Thoracic aorta (tissue), 2 donors: Measurements from ENCODE around the gene ZNF57. TPM values are rescaled to one million over a fixed set of nuclear protein-coding genes. Genes with fewer than 3 reads are reported as not detected.
"Not testable (repeated sequence)": the region's sequence is repeated elsewhere in the genome, so short reads cannot be mapped to it uniquely, and the experiment has no call there.

Experiments used
- ATAC-seq: fragments of 150-250 bp; one replicate; pipeline ENCODE4 v1.8.0; 2017; ENCODE audit warnings: low read depth; ENCODE audit not compliant: insufficient number of reproducible peaks, low FRiP score
- DNase-seq: peaks from one replicate; pipeline ENCODE4 v3.0.0-alpha.2; 2020; ENCODE audit warnings: low spot score
- H3K27ac ChIP-seq, 2 donors: fragments of 200-600 bp; sonication (generic); 1 replicate in 1 of 2; 2 replicates in 1 of 2; pipeline ENCODE4 v1.5.1; 2016; ENCODE audit warnings: mild to moderate bottlenecking in 2 of 2, moderate library complexity in 2 of 2
- H3K27me3 ChIP-seq: fragments of 200-600 bp; sonication (generic); replicated peaks from 2 replicates; pipeline ENCODE4 v1.6.0; 2016; ENCODE audit warnings: mild to moderate bottlenecking; ENCODE audit not compliant: insufficient read depth
- H3K36me3 ChIP-seq: fragments of 200-600 bp; sonication (generic); one replicate; pipeline ENCODE4 v1.5.1; 2016
- H3K4me1 ChIP-seq, 2 donors: fragments of 200-600 bp; sonication (generic); 1 replicate in 1 of 2; 2 replicates in 1 of 2; pipeline versions ENCODE4 v1.5.1 to v1.6.0; 2016; ENCODE audit warnings: low read depth in 2 of 2, mild to moderate bottlenecking in 1 of 2; ENCODE audit not compliant: control insufficient read depth in 1 of 2
- H3K4me3 ChIP-seq: fragments of 200-600 bp; sonication (generic); 2 replicates; pipeline ENCODE4 v1.5.1; 2016; ENCODE audit warnings: mild to moderate bottlenecking
- H3K9me3 ChIP-seq: fragments of 200-600 bp; sonication (generic); 2 replicates; pipeline ENCODE4 v1.5.1; 2016
- total RNA-seq, 2 donors: library from RNA; depleted of rRNA; stranded (reverse); fragments of >200 nt; gene quantifications; one replicate each; pipeline versions ENCODE4 v1.1.0 to v1.2.3, GENCODE V29; 2016
- TF ChIP-seq, protein P1 (sequence below): fragments of 200-600 bp; sonication (generic); IDR thresholded peaks from one replicate; pipeline ENCODE4 v1.5.1; 2019; ENCODE audit warnings: antibody characterized with exemption

ZNF57 gene
- total RNA-seq, 2 donors from 2014 or later: 4.0 to 4.2 TPM

DNA sequence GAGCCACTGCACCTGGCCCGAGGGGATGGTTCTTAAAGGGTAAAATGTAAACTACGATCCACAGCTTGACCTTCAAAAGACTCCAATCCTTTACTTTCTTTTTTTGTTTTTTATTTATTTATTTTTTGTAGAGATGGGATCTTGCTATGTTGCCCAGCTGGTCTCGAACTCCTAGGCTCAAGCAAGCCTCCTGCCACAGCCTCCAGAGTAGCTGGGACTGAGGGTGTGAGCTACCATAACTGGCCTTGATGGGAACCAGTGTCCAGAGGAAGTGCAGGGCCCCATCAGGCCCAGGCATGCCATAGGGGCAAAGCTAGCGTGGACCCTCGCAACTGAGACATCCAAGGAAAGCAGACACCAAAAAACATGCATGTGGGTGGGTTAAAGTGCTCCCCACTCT lies 62.4 kb downstream of the ZNF57 start:
- TF ChIP-seq, protein P1, sequence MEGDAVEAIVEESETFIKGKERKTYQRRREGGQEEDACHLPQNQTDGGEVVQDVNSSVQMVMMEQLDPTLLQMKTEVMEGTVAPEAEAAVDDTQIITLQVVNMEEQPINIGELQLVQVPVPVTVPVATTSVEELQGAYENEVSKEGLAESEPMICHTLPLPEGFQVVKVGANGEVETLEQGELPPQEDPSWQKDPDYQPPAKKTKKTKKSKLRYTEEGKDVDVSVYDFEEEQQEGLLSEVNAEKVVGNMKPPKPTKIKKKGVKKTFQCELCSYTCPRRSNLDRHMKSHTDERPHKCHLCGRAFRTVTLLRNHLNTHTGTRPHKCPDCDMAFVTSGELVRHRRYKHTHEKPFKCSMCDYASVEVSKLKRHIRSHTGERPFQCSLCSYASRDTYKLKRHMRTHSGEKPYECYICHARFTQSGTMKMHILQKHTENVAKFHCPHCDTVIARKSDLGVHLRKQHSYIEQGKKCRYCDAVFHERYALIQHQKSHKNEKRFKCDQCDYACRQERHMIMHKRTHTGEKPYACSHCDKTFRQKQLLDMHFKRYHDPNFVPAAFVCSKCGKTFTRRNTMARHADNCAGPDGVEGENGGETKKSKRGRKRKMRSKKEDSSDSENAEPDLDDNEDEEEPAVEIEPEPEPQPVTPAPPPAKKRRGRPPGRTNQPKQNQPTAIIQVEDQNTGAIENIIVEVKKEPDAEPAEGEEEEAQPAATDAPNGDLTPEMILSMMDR: no peak
- Histone ChIP-seq H3K27me3 (no peaks in the 10 kb centered on the region), H3K4me1 (no peaks in the 10 kb centered on the region), H3K4me3 (no peak overlapping the region), H3K27ac (no peak overlapping the region), H3K36me3 (no peaks in the 10 kb centered on the region), H3K9me3 (no peaks in the 10 kb centered on the region)
- no peak for ATAC-seq
- no peak for DNase-seq

DNA sequence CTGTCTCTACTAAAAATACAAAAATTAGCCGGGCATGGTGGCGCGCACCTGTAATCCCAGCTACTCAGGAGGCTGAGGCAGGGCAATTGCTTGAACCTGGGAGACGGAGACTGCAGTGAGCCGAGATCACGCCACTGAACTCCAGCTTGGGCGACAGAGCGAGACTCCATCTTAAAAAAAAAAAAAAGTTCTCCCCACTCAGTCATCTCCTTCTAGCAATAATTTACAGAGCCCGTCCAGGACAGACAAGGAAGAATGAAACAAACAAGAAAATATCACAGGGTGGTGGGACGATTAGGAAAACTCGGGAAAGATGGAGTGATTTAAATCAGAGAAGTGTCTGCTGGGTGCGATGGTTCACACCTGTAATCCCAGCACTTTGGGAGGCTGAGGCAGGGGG lies 62.9 kb downstream of the ZNF57 start:
- not testable (repeated sequence) for ATAC-seq, H3K36me3 ChIP-seq, H3K9me3 ChIP-seq, DNase-seq, H3K4me1 ChIP-seq, H3K27ac ChIP-seq, H3K27me3 ChIP-seq, H3K4me3 ChIP-seq

DNA sequence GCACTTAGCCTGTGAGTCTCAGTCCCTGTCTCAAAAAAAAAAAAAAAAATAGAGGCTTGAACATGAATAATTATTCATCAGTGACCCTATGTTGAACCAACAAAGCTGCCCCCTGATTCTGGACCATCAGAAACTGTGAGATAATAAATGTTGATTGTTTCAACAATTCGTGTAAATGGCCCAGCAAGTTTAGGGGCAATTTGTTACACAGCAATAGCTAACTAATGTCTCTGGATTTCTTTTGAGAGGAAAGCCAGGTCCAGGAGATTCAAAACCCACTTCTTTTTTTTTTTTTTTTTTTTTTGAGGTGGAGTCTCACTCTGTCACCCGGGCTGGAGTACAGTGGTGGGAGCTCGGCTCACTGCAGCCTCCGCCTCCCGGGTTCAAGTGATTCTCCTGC lies 64.1 kb downstream of the ZNF57 start:
- ATAC-seq (no peak), DNase-seq (no peak)
- H3K4me1 ChIP-seq: peaks cover 2 to 10% of the 10 kb centered on the region in 2 donors
- H3K9me3 ChIP-seq: no peaks in the 10 kb centered on the region
- no peaks in the 10 kb centered on the region for H3K36me3 ChIP-seq
- H3K27me3 ChIP-seq: no peaks in the 10 kb centered on the region
- H3K27ac ChIP-seq: no peak overlapping the region
- TF ChIP-seq, protein P1: no peak
- no peak overlapping the region for H3K4me3 ChIP-seq

DNA sequence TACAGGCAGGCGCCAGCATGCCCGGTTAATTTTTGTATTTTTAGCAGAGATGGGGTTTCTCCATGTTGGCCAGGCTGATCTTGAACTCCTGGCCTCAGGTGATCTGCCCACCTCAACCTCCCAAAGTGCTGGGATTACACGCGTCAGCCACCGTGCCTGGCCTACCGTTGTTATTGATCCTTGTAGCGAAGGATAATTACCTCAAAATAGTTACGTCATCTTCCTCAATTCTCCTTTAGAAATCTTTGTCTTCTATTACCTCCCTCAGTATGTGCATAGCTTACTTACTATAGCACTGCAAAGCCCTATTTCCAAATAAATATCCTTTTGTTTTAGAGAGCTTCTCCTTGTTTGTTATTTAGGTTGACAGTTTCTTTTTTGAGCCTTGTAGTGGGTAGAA lies 67.2 kb downstream of the ZNF57 start:
- no peak overlapping the region for H3K27ac ChIP-seq
- no peak for ATAC-seq
- TF ChIP-seq, protein P1: no peak

More for the DNA sequence above, 67.2 kb downstream of the ZNF57 start:
- Histone ChIP-seq H3K9me3 (no peaks in the 10 kb centered on the region), H3K4me3 (no peak overlapping the region), H3K36me3 (no peaks in the 10 kb centered on the region), H3K4me1 (peaks cover 2 to 10% of the 10 kb centered on the region in 2 donors), H3K27me3 (no peaks in the 10 kb centered on the region)
- DNase-seq: no peak

Other genes starting within 250 kb of the ZNF57 start
- 1 to 10 TPM; 2.3 to 3.2 TPM for gene GNG7, start 198.2 kb upstream of the ZNF57 start, total RNA-seq
- 1 to 10 TPM in 1 of 2 donors, not detected in 1; 2.3 TPM for gene DIRAS1, start 179.6 kb upstream of the ZNF57 start, total RNA-seq
- gene SLC39A3, start 160.9 kb upstream of the ZNF57 start, total RNA-seq: 10 to 100 TPM; 26.6 to 37.6 TPM
- gene SGTA, start 117.7 kb upstream of the ZNF57 start, total RNA-seq: 10 to 100 TPM; 43.7 to 46.4 TPM
- gene THOP1, start 115.4 kb upstream of the ZNF57 start, total RNA-seq: 10 to 100 TPM; 31.3 to 55.2 TPM
- 1 to 10 TPM; 2.8 to 4.4 TPM for gene ZNF554, start 81.1 kb upstream of the ZNF57 start, total RNA-seq
- gene ZNF555, start 59.5 kb upstream of the ZNF57 start, total RNA-seq: 10 to 100 TPM in 1 of 2 donors, 1 to 10 TPM in 1; 5.4 to 12.5 TPM
- gene ZNF556, start 33.6 kb upstream of the ZNF57 start, total RNA-seq: under 1 TPM in 1 of 2 donors, not detected in 1; 0.49 TPM
- gene ZNF77, start 44.0 kb downstream of the ZNF57 start, total RNA-seq: 1 to 10 TPM; 1.2 to 4.6 TPM
- gene TLE6, start 76.6 kb downstream of the ZNF57 start, total RNA-seq: 1 to 10 TPM; 5.3 to 7.8 TPM
- gene TLE2, start 128.4 kb downstream of the ZNF57 start, total RNA-seq: 100 to 1,000 TPM in 1 of 2 donors, 10 to 100 TPM in 1; 46.7 to 154 TPM
- gene TLE5, start 161.6 kb downstream of the ZNF57 start, total RNA-seq: 100 to 1,000 TPM; 346 to 448 TPM
- 100 to 1,000 TPM in 1 of 2 donors, 10 to 100 TPM in 1; 68.3 to 143 TPM for gene GNA11, start 193.4 kb downstream of the ZNF57 start, total RNA-seq
- 10 to 100 TPM; 13.0 to 14.0 TPM for gene GNA15, start 235.1 kb downstream of the ZNF57 start, total RNA-seq